WTC11 (cell line): ENCODE results near the gene ZNF322.
"Not testable (repeated sequence)": the region's sequence is repeated elsewhere in the genome, so short reads cannot be mapped to it uniquely, and the experiment has no call there.

Experiments used
- ELF4 ChIP-seq: sonication (generic); formaldehyde crosslinking; IDR thresholded peaks from 2 replicates; pipeline ENCODE4 v1.8.1; 2022; ENCODE audit warnings: low read depth, mild to moderate bottlenecking, moderate library complexity, missing genetic modification reagents
- JUN ChIP-seq: sonication (generic); formaldehyde crosslinking; IDR thresholded peaks from 2 replicates; pipeline ENCODE4 v1.8.0; 2023; ENCODE audit warnings: mild to moderate bottlenecking, missing genetic modification reagents
- NR2C2 ChIP-seq: sonication (generic); formaldehyde crosslinking; IDR thresholded peaks from 2 replicates; pipeline ENCODE4 v1.8.0; 2022; ENCODE audit warnings: mild to moderate bottlenecking, missing genetic modification reagents
- TEAD4 ChIP-seq: sonication (generic); formaldehyde crosslinking; IDR thresholded peaks from 2 replicates; pipeline ENCODE4 v1.8.0; 2022; ENCODE audit warnings: mild to moderate bottlenecking, missing genetic modification reagents
- ZBTB21 ChIP-seq: sonication (generic); formaldehyde crosslinking; IDR thresholded peaks from 2 replicates; pipeline ENCODE4 v1.8.1; 2023; ENCODE audit warnings: mild to moderate bottlenecking, missing genetic modification reagents, borderline replicate concordance
- ZNF121 ChIP-seq: sonication (generic); formaldehyde crosslinking; IDR thresholded peaks from 2 replicates; pipeline ENCODE4 v1.8.0; 2023; ENCODE audit warnings: missing genetic modification reagents
- TF ChIP-seq, protein P1 (sequence below): sonication (generic); formaldehyde crosslinking; conservative IDR thresholded peaks from 2 replicates; pipeline ENCODE4 v1.8.1; 2023; ENCODE audit warnings: mild to moderate bottlenecking, low read depth, missing genetic modification reagents, moderate library complexity
- TF ChIP-seq, protein P2 (sequence below): sonication (generic); formaldehyde crosslinking; IDR thresholded peaks from 2 replicates; pipeline ENCODE4 v1.8.1; 2023; ENCODE audit warnings: mild to moderate bottlenecking, moderate library complexity, missing genetic modification reagents
- TF ChIP-seq, protein P3 (sequence below): fragments of 200-600 bp; IDR thresholded peaks from 2 replicates; pipeline ENCODE4 v1.8.0; 2022; ENCODE audit warnings: antibody characterized with exemption

DNA sequence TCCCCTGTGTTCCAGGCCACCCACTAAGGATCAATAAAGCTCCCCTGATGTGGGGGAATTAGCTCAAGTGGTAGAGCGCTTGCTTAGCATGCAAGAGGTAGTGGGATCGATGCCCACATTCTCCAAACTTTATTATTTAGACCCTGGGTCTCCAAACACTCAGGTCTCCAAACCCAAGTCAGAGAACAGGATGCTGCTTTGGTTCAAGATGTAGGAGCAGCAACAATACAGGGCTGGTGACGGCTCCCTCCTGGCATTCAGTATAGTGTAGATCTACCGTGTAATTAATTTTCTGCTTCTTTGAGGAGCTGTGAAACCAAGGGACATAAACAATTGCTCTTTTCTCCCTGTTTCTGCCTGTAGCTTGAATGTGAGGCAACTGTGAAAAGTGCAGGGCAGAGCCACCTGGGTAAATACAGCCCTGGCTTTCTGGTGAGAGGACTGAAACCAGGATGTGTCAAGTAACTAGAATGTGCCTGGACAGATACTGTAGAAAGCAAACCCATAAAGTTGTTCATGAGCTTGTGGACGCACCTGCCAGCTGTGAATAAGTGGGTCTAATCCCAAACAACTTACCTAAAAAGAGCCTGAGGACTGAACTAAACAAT, 23.0 kb upstream of the ZNF322 start:
- TF ChIP-seq, protein P1, sequence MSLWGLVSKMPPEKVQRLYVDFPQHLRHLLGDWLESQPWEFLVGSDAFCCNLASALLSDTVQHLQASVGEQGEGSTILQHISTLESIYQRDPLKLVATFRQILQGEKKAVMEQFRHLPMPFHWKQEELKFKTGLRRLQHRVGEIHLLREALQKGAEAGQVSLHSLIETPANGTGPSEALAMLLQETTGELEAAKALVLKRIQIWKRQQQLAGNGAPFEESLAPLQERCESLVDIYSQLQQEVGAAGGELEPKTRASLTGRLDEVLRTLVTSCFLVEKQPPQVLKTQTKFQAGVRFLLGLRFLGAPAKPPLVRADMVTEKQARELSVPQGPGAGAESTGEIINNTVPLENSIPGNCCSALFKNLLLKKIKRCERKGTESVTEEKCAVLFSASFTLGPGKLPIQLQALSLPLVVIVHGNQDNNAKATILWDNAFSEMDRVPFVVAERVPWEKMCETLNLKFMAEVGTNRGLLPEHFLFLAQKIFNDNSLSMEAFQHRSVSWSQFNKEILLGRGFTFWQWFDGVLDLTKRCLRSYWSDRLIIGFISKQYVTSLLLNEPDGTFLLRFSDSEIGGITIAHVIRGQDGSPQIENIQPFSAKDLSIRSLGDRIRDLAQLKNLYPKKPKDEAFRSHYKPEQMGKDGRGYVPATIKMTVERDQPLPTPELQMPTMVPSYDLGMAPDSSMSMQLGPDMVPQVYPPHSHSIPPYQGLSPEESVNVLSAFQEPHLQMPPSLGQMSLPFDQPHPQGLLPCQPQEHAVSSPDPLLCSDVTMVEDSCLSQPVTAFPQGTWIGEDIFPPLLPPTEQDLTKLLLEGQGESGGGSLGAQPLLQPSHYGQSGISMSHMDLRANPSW (CRISPR knock-in tag), result not testable (repeated sequence)
- TF ChIP-seq, protein P2, sequence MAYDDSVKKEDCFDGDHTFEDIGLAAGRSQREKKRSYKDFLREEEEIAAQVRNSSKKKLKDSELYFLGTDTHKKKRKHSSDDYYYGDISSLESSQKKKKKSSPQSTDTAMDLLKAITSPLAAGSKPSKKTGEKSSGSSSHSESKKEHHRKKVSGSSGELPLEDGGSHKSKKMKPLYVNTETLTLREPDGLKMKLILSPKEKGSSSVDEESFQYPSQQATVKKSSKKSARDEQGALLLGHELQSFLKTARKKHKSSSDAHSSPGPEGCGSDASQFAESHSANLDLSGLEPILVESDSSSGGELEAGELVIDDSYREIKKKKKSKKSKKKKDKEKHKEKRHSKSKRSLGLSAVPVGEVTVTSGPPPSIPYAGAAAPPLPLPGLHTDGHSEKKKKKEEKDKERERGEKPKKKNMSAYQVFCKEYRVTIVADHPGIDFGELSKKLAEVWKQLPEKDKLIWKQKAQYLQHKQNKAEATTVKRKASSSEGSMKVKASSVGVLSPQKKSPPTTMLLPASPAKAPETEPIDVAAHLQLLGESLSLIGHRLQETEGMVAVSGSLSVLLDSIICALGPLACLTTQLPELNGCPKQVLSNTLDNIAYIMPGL (CRISPR knock-in tag), result not testable (repeated sequence)
- TF ChIP-seq TEAD4 (CRISPR knock-in tag); ELF4 (CRISPR knock-in tag); NR2C2 (CRISPR knock-in tag); ZNF121 (CRISPR knock-in tag); JUN (CRISPR knock-in tag); ZBTB21: not testable (repeated sequence)
- TF ChIP-seq, protein P3, sequence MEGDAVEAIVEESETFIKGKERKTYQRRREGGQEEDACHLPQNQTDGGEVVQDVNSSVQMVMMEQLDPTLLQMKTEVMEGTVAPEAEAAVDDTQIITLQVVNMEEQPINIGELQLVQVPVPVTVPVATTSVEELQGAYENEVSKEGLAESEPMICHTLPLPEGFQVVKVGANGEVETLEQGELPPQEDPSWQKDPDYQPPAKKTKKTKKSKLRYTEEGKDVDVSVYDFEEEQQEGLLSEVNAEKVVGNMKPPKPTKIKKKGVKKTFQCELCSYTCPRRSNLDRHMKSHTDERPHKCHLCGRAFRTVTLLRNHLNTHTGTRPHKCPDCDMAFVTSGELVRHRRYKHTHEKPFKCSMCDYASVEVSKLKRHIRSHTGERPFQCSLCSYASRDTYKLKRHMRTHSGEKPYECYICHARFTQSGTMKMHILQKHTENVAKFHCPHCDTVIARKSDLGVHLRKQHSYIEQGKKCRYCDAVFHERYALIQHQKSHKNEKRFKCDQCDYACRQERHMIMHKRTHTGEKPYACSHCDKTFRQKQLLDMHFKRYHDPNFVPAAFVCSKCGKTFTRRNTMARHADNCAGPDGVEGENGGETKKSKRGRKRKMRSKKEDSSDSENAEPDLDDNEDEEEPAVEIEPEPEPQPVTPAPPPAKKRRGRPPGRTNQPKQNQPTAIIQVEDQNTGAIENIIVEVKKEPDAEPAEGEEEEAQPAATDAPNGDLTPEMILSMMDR, result not testable (repeated sequence)
